Activated T-helper 2 cell treated with anti-CD3 and anti-CD28 coated beads, Interferon-gamma antibody, Interleukin-2, Interleukin-4, amounts not matched to agents 10 μg/mL and 5 μg/mL and 100 μg/mL, durations not matched to agents 14 hours and 24 hours and 36 hours (primary cell): ENCODE measurements around the gene SLC6A13. TPM values are rescaled to one million over a fixed set of nuclear protein-coding genes. Genes with fewer than 3 reads are reported as not detected.
"Not testable (repeated sequence)": the region's sequence is repeated elsewhere in the genome, so short reads cannot be mapped to it uniquely, and the experiment has no call there.

Source experiments
- DNase-seq: peaks from one replicate; pipeline ENCODE4 v3.0.0; 2021; ENCODE audit warnings: low spot score
- H3K27ac Mint-ChIP-seq: one replicate; pipeline ENCODE4 v1.8.0; 2021; ENCODE audit warnings: mixed read lengths
- H3K27me3 Mint-ChIP-seq: one replicate; pipeline ENCODE4 v1.8.0; 2021; ENCODE audit warnings: low read depth, mixed read lengths
- H3K36me3 Mint-ChIP-seq: one replicate; pipeline ENCODE4 v1.8.0; 2021; ENCODE audit warnings: low read depth, mixed read lengths
- H3K4me1 Mint-ChIP-seq: one replicate; pipeline ENCODE4 v1.8.0; 2021; ENCODE audit warnings: low read depth, mixed read lengths
- H3K4me3 Mint-ChIP-seq: one replicate; pipeline ENCODE4 v1.8.0; 2021; ENCODE audit warnings: low read depth, mild to moderate bottlenecking, moderate library complexity, mixed read lengths
- H3K9me3 Mint-ChIP-seq: one replicate; pipeline ENCODE4 v1.8.0; 2021; ENCODE audit warnings: mixed read lengths
- intact Hi-C: fragments of 100-400 bp; cut with micrococcal nuclease; formaldehyde crosslinking; loops from one replicate; pipeline ENCODE4 v1.15.1; 2023
- total RNA-seq: library from RNA; stranded (reverse); gene quantifications from 2 replicates; pipeline ENCODE4 v1.2.3, GENCODE V29; 2022

SLC6A13 gene
- total RNA-seq: 0.18 and 0.21 TPM in 2 replicates

- no peak within 1 kb of the TSS for H3K27ac Mint-ChIP-seq
- no peaks in the 10 kb centered on the region for H3K9me3 Mint-ChIP-seq
- H3K4me3 Mint-ChIP-seq: no peak within 1 kb of the TSS
- H3K27me3 Mint-ChIP-seq: peaks cover 31% of the 10 kb centered on the region
- intact Hi-C loops: no loop called here
- DNase-seq: no peak
- H3K36me3 Mint-ChIP-seq: no peaks in the 10 kb centered on the region
- H3K4me1 Mint-ChIP-seq: peaks cover 6% of the 10 kb centered on the region
Observed at GRCh38 chr12:262817-263216, at the start of gene SLC6A13. TSS of gene SLC6A13 (minus strand) at chr12:262836. CDS start at chr12:260052, 2,784 bp downstream.

- intact Hi-C loops: no loop called here
- Mint-ChIP-seq H3K36me3 (peaks cover 91% of the 10 kb centered on the region), H3K4me3 (no peak overlapping the region), H3K27me3 (no peaks in the 10 kb centered on the region), H3K27ac (no peak overlapping the region), H3K4me1 (peaks cover 10% of the 10 kb centered on the region), H3K9me3 (no peaks in the 10 kb centered on the region)
- DNase-seq: no peak
Observed at GRCh38 chr12:308511-308910, 45.9 kb upstream of the SLC6A13 start.

- no peaks in the 10 kb centered on the region for H3K9me3 Mint-ChIP-seq
- peaks cover 94% of the 10 kb centered on the region for H3K36me3 Mint-ChIP-seq
- DNase-seq: no peak
- H3K4me1 Mint-ChIP-seq: peaks cover 17% of the 10 kb centered on the region
- intact Hi-C loops: no loop called here
- no peak overlapping the region for H3K27ac Mint-ChIP-seq
- H3K4me3 Mint-ChIP-seq: no peak overlapping the region
- H3K27me3 Mint-ChIP-seq: no peaks in the 10 kb centered on the region
Observed at GRCh38 chr12:307406-307805, 44.8 kb upstream of the SLC6A13 start.

- intact Hi-C loops: no loop called here
- Mint-ChIP-seq H3K9me3 (peaks cover 14% of the 10 kb centered on the region), H3K4me1 (peaks cover 42% of the 10 kb centered on the region), H3K27ac (no peak overlapping the region), H3K27me3 (no peaks in the 10 kb centered on the region), H3K4me3 (no peak overlapping the region), H3K36me3 (peaks cover 95% of the 10 kb centered on the region)
- no peak for DNase-seq
Observed at GRCh38 chr12:304805-305204, 42.2 kb upstream of the SLC6A13 start.

- Mint-ChIP-seq H3K4me1 (peaks cover 46% of the 10 kb centered on the region), H3K27ac (peak overlapping the region; percentile 34), H3K9me3 (peaks cover 27% of the 10 kb centered on the region), H3K36me3 (peaks cover 95% of the 10 kb centered on the region), H3K4me3 (peak overlapping the region; percentile 7)
- H3K27me3 Mint-ChIP-seq, intact Hi-C loops, DNase-seq: not testable (repeated sequence)
Observed at GRCh38 chr12:302766-303165, 40.1 kb upstream of the SLC6A13 start.

GRCh38 chr12:300166-300565, 37.5 kb upstream of the SLC6A13 start:
- H3K4me3 Mint-ChIP-seq, H3K27me3 Mint-ChIP-seq, DNase-seq, intact Hi-C loops: not testable (repeated sequence)
- H3K27ac Mint-ChIP-seq: peak overlapping the region; percentile 61
- peaks cover 94% of the 10 kb centered on the region for H3K36me3 Mint-ChIP-seq
- H3K9me3 Mint-ChIP-seq: peaks cover 27% of the 10 kb centered on the region
- peaks cover 46% of the 10 kb centered on the region for H3K4me1 Mint-ChIP-seq

GRCh38 chr12:299511-299910, 36.9 kb upstream of the SLC6A13 start:
- intact Hi-C loops, H3K27me3 Mint-ChIP-seq, DNase-seq, H3K27ac Mint-ChIP-seq, H3K4me3 Mint-ChIP-seq: not testable (repeated sequence)
- Mint-ChIP-seq H3K4me1 (peaks cover 44% of the 10 kb centered on the region), H3K9me3 (peaks cover 27% of the 10 kb centered on the region), H3K36me3 (peaks cover 96% of the 10 kb centered on the region)

- DNase-seq: not testable (repeated sequence)
- peaks cover 35% of the 10 kb centered on the region for H3K4me1 Mint-ChIP-seq
Observed at GRCh38 chr12:298059-298458, 35.4 kb upstream of the SLC6A13 start.

GRCh38 chr12:295132-295531, 32.5 kb upstream of the SLC6A13 start:
- Mint-ChIP-seq H3K4me3 (no peak overlapping the region), H3K4me1 (peaks cover 8% of the 10 kb centered on the region), H3K27ac (no peak overlapping the region), H3K9me3 (peaks cover 16% of the 10 kb centered on the region), H3K27me3 (no peaks in the 10 kb centered on the region), H3K36me3 (peaks cover 89% of the 10 kb centered on the region)
- intact Hi-C loops: no loop called here
- DNase-seq: no peak

More at GRCh38 chr12:298059-298458, 35.4 kb upstream of the SLC6A13 start:
- H3K4me3 Mint-ChIP-seq, H3K27me3 Mint-ChIP-seq, H3K27ac Mint-ChIP-seq, intact Hi-C loops: not testable (repeated sequence)
- H3K9me3 Mint-ChIP-seq: peaks cover 27% of the 10 kb centered on the region
- H3K36me3 Mint-ChIP-seq: peaks cover 92% of the 10 kb centered on the region

- intact Hi-C loops: no loop called here
- peaks cover 75% of the 10 kb centered on the region for H3K36me3 Mint-ChIP-seq
- no peaks in the 10 kb centered on the region for H3K27me3 Mint-ChIP-seq
- no peak for DNase-seq
- no peak overlapping the region for H3K4me3 Mint-ChIP-seq
- no peaks in the 10 kb centered on the region for H3K9me3 Mint-ChIP-seq
- peaks cover 2% of the 10 kb centered on the region for H3K4me1 Mint-ChIP-seq
- H3K27ac Mint-ChIP-seq: no peak overlapping the region
Observed at GRCh38 chr12:293199-293598, 30.6 kb upstream of the SLC6A13 start.

GRCh38 chr12:292186-292585, 29.6 kb upstream of the SLC6A13 start:
- DNase-seq: no peak
- no peak overlapping the region for H3K27ac Mint-ChIP-seq
- H3K4me1 Mint-ChIP-seq: peaks cover 8% of the 10 kb centered on the region
- no peak overlapping the region for H3K4me3 Mint-ChIP-seq
- H3K27me3 Mint-ChIP-seq: no peaks in the 10 kb centered on the region
- intact Hi-C loops: no loop called here
- H3K9me3 Mint-ChIP-seq: no peaks in the 10 kb centered on the region
- peaks cover 77% of the 10 kb centered on the region for H3K36me3 Mint-ChIP-seq

GRCh38 chr12:291153-291723, 28.6 kb upstream of the SLC6A13 start:
- Mint-ChIP-seq H3K4me3 (no peak overlapping the region), H3K36me3 (peaks cover 78% of the 10 kb centered on the region), H3K27ac (no peak overlapping the region), H3K9me3 (no peaks in the 10 kb centered on the region), H3K4me1 (peaks cover 17% of the 10 kb centered on the region), H3K27me3 (no peaks in the 10 kb centered on the region)
- DNase-seq: no peak
- intact Hi-C loops: no loop called here

GRCh38 chr12:288687-289086, 26.1 kb upstream of the SLC6A13 start:
- no peak overlapping the region for H3K27ac Mint-ChIP-seq
- peaks cover 77% of the 10 kb centered on the region for H3K36me3 Mint-ChIP-seq
- peaks cover 24% of the 10 kb centered on the region for H3K4me1 Mint-ChIP-seq
- no peak overlapping the region for H3K4me3 Mint-ChIP-seq
- intact Hi-C loops: no loop called here
- no peak for DNase-seq
- H3K9me3 Mint-ChIP-seq: no peaks in the 10 kb centered on the region
- H3K27me3 Mint-ChIP-seq: no peaks in the 10 kb centered on the region
